Endothelial cell (in vitro differentiated cells): ENCODE data around the gene LSS. TPM values are rescaled to one million over a fixed set of nuclear protein-coding genes. Genes with fewer than 3 reads are reported as not detected.

Source experiments
- DNase-seq: peaks from one replicate; pipeline ENCODE4 v3.0.0; 2021; ENCODE audit warnings: low spot score
- H3K27ac Mint-ChIP-seq: one replicate; pipeline ENCODE4 v1.8.0; 2021; ENCODE audit warnings: mixed read lengths, inconsistent platforms; ENCODE audit not compliant: unreplicated experiment
- H3K27me3 Mint-ChIP-seq: one replicate; pipeline ENCODE4 v1.8.0; 2021; ENCODE audit warnings: mild to moderate bottlenecking, moderate library complexity, mixed read lengths, inconsistent platforms; ENCODE audit not compliant: unreplicated experiment
- H3K36me3 Mint-ChIP-seq: one replicate; pipeline ENCODE4 v1.8.0; 2021; ENCODE audit warnings: mild to moderate bottlenecking, low read depth, mixed read lengths, inconsistent platforms; ENCODE audit not compliant: unreplicated experiment
- H3K4me1 Mint-ChIP-seq: one replicate; pipeline ENCODE4 v1.8.0; 2021; ENCODE audit warnings: mild to moderate bottlenecking, mixed read lengths, inconsistent platforms; ENCODE audit not compliant: unreplicated experiment
- H3K4me3 Mint-ChIP-seq: one replicate; pipeline ENCODE4 v1.8.0; 2021; ENCODE audit warnings: mild to moderate bottlenecking, mixed read lengths, inconsistent platforms; ENCODE audit not compliant: unreplicated experiment
- H3K9me3 Mint-ChIP-seq: one replicate; pipeline ENCODE4 v1.8.0; 2021; ENCODE audit warnings: mixed read lengths, inconsistent platforms; ENCODE audit not compliant: unreplicated experiment
- CTCF ChIP-seq: fragments of 200-600 bp; sonication (generic); IDR thresholded peaks from one replicate; pipeline ENCODE4 v1.5.0; 2021; ENCODE audit warnings: antibody characterized with exemption; ENCODE audit not compliant: unreplicated experiment
- total RNA-seq: library from RNA; stranded (reverse); fragmentation: NEBNext Ultra II Directional; extraction: Animal tissue kit (Norgen Biotek cat#: 25700); gene quantifications from one replicate; pipeline ENCODE4 v1.2.1, GENCODE V29; 2021; ENCODE audit not compliant: unreplicated experiment

The LSS gene
- total RNA-seq, 1 donor from 2014 or later: 157 TPM

DNA sequence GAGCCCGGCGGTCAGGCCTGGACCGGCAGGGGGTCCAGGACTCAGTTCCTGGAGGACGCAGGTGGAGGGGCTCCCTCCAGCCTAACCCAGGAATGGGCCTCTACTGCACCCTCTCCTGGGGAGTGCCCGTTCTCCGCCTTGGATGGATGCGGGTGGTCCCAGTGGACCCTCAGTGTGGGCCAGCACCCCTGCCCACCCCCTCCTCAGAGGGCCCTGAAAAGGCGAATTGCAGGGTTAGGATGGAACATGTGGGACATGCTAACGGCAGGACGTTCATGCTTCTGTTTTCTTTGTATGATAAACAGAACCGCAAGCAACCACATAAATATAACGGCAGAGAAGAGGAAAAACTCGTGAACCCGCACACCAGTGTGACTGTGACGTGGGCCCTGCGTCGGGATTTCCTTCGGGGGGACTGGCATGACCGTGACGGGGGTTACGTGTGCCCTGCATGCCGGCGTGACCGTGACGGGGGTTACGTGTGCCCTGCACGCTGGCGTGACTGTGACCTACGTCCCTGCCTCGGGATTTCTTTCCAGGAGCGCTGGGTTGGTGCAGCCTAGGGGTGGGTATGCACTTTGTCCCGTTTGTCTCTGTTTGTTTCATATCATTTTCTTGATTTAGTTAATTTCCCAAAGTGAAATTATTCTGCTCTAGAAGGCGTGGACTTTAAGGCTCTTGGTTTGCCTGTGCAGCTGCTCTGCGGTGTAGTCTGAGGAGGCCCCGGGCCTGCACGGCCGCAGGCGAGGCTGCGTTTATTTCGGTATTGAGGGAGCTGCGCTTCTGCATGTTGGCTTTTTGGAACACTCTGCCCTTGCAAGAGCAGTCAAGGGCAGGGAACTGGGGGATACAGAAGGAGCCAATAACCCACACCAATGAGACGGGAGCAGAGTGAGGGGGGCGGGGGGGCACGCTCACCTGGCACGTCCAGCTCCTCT, 76.3 kb downstream of the LSS start:
- Mint-ChIP-seq H3K4me3 (no peak overlapping the region), H3K9me3 (no peaks in the 10 kb centered on the region), H3K27ac (no peak overlapping the region), H3K36me3 (peaks cover 9% of the 10 kb centered on the region), H3K27me3 (no peaks in the 10 kb centered on the region), H3K4me1 (no peaks in the 10 kb centered on the region)
- no peak for DNase-seq
- no peak for TF ChIP-seq CTCF

GRCh38 chr21:46151261-46151988, 77.1 kb downstream of the LSS start:
- Mint-ChIP-seq H3K4me1 (no peaks in the 10 kb centered on the region), H3K27me3 (no peaks in the 10 kb centered on the region), H3K9me3 (no peaks in the 10 kb centered on the region), H3K4me3 (no peak overlapping the region), H3K27ac (no peak overlapping the region), H3K36me3 (peaks cover 9% of the 10 kb centered on the region)
- no peak for TF ChIP-seq CTCF
- no peak for DNase-seq

DNA sequence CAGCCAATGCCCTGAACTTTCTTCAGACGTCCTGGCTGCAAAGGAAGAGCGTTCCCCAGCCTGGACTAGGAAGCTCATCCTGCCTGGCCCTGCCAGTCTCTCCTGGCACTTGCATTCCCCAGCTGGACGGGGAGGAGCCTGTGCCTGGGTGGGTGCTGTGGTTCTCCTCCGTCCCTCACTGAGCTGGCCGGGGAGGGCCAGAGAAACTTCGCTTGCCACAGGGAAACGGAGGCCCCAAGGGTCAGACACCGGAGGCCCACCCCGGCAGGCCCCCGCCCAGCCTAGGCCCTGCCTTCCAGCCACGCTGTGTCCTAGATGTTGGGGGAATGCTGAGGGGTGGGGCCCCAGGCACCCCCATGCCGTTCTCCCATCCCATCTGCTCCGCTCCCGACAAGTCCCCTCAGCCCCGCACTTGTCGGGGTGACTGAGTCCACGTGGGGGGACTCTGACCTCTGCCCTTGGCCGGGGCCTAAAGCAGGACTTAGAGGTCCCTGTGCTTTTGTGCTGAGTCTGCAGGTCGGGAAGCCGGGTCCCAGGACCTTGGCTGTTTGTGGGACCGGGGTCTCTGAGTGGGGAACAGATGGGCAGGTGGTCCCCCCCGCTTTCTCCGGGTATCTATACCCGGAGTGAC, 78.0 kb downstream of the LSS start:
- no peak for DNase-seq
- H3K36me3 Mint-ChIP-seq: peaks cover 5% of the 10 kb centered on the region
- no peak overlapping the region for H3K4me3 Mint-ChIP-seq
- no peaks in the 10 kb centered on the region for H3K27me3 Mint-ChIP-seq
- no peak for TF ChIP-seq CTCF
- no peak overlapping the region for H3K27ac Mint-ChIP-seq
- no peaks in the 10 kb centered on the region for H3K9me3 Mint-ChIP-seq
- H3K4me1 Mint-ChIP-seq: no peaks in the 10 kb centered on the region

DNA sequence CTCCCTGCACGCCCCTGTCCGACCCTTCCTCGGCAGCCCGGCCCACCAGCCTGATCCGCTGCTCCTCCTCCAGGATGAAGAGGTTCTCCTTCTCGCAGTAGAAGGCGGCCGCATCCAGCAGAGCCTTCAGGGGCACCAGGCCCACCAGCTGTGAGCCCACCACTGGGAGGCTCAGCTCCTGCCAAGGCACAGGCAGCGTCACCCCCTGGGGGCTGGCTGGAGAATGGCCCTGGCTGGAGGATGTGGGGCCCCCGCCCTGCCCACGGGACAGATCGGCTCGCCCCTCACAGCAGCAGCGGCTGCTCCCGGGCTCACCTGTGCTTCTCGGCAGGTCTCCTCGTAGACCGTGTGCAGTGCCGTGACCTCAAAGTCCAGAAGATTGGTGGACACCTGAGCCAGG, 78.5 kb downstream of the LSS start:
- Mint-ChIP-seq H3K9me3 (no peaks in the 10 kb centered on the region), H3K4me1 (no peaks in the 10 kb centered on the region), H3K4me3 (no peak overlapping the region), H3K27me3 (no peaks in the 10 kb centered on the region), H3K27ac (no peak overlapping the region), H3K36me3 (peaks cover 5% of the 10 kb centered on the region)
- DNase-seq: no peak
- no peak for TF ChIP-seq CTCF
